HepG2 (cell line): ENCODE measurements around the gene TRABD. TPM values are rescaled to one million over a fixed set of nuclear protein-coding genes. Genes with fewer than 3 reads are reported as not detected.
A peak's percentile ranks its signal among the peaks of the same experiment; 100 is the strongest.

Experiments
- ATF7 ChIP-seq, 2 experiments: fragments of 450-650 bp in 1 of 2; sonication (generic) in 1 of 2; formaldehyde crosslinking in 1 of 2; IDR thresholded peaks; 2 replicates each; pipeline versions ENCODE4 v1.4.0 to v1.6.1; 2016 to 2020; ENCODE audit warnings: antibody characterized with exemption in 1 of 2, mild to moderate bottlenecking in 1 of 2, missing genetic modification reagents in 1 of 2
- CBX5 ChIP-seq: sonication (generic); formaldehyde crosslinking; IDR thresholded peaks from 2 replicates; pipeline ENCODE4 v1.4.0; 2020; ENCODE audit warnings: missing genetic modification reagents, borderline replicate concordance
- CEBPG ChIP-seq: IDR thresholded peaks from 2 replicates; pipeline ENCODE4 v1.6.1; 2016
- CREM ChIP-seq, 2 experiments: sonication (generic) in 1 of 2; formaldehyde crosslinking in 1 of 2; IDR thresholded peaks; 2 replicates each; pipeline versions ENCODE4 v1.4.0 to v1.6.1; 2016 to 2020; ENCODE audit warnings: antibody characterized with exemption in 1 of 2, mild to moderate bottlenecking in 1 of 2, missing genetic modification reagents in 1 of 2
- DPF2 ChIP-seq: sonication (generic); formaldehyde crosslinking; IDR thresholded peaks from 2 replicates; pipeline ENCODE4 v1.4.0; 2020; ENCODE audit warnings: mild to moderate bottlenecking, low read depth, missing genetic modification reagents, borderline replicate concordance
- ETV6 ChIP-seq: sonication (generic); formaldehyde crosslinking; conservative IDR thresholded peaks from 2 replicates; pipeline ENCODE4 v1.4.0; 2020; ENCODE audit warnings: missing genetic modification reagents
- FOXA3 ChIP-seq: IDR thresholded peaks from 2 replicates; pipeline ENCODE4 v1.6.1; 2016; ENCODE audit warnings: missing genetic modification reagents, missing compliant biosample characterization
- MAFG ChIP-seq: sonication (generic); formaldehyde crosslinking; IDR thresholded peaks from 2 replicates; pipeline ENCODE4 v1.5.1; 2020; ENCODE audit warnings: mild to moderate bottlenecking, missing genetic modification reagents
- MAX ChIP-seq: IDR thresholded peaks from 2 replicates; pipeline ENCODE4 v1.6.1; 2012; ENCODE audit warnings: inconsistent platforms
- MLX ChIP-seq: IDR thresholded peaks from 2 replicates; pipeline ENCODE4 v1.6.1; 2016
- MXD4 ChIP-seq: IDR thresholded peaks from 2 replicates; pipeline ENCODE4 v1.6.1; 2016; ENCODE audit warnings: mild to moderate bottlenecking, missing biosample characterization, missing genetic modification reagents
- NONO ChIP-seq, 2 experiments: fragments of 450-650 bp in 1 of 2; sonication (generic) in 1 of 2; formaldehyde crosslinking in 1 of 2; IDR thresholded peaks in 1 of 2; conservative IDR thresholded peaks in 1 of 2; 2 replicates each; pipeline versions ENCODE4 v1.6.1 to v1.8.0; 2017 to 2022; ENCODE audit warnings: mild to moderate bottlenecking in 1 of 2, missing genetic modification reagents in 1 of 2, moderate library complexity in 1 of 2
- NR2F2 ChIP-seq: IDR thresholded peaks from 2 replicates; pipeline ENCODE4 v1.6.1; 2012; ENCODE audit warnings: low read depth, inconsistent platforms, borderline replicate concordance
- PAF1 ChIP-seq: IDR thresholded peaks from 2 replicates; pipeline ENCODE4 v1.6.1; 2016; ENCODE audit warnings: missing genetic modification reagents, missing compliant biosample characterization
- PRDM15 ChIP-seq: sonication (generic); formaldehyde crosslinking; IDR thresholded peaks from 2 replicates; pipeline ENCODE4 v1.4.0; 2020; ENCODE audit warnings: missing genetic modification reagents
- SMAD9 ChIP-seq: sonication (generic); formaldehyde crosslinking; IDR thresholded peaks from 2 replicates; pipeline ENCODE4 v1.5.1; 2020; ENCODE audit warnings: mild to moderate bottlenecking, missing genetic modification reagents
- TBL1XR1 ChIP-seq: fragments of 150-350 bp; IDR thresholded peaks from 2 replicates; pipeline ENCODE4 v1.6.1; 2014; ENCODE audit warnings: borderline replicate concordance, low read length; ENCODE audit not compliant: partially characterized antibody
- TFDP2 ChIP-seq: sonication (generic); formaldehyde crosslinking; IDR thresholded peaks from 2 replicates; pipeline ENCODE4 v1.4.0; 2020; ENCODE audit warnings: missing genetic modification reagents
- YY1 ChIP-seq: IDR thresholded peaks from 2 replicates; pipeline ENCODE4 v1.6.1; 2011; ENCODE audit warnings: low read length, low read depth, moderate library complexity, mild to moderate bottlenecking; ENCODE audit not compliant: insufficient read depth, insufficient replicate concordance
- ZC3H13 ChIP-seq: sonication (generic); formaldehyde crosslinking; IDR thresholded peaks from 2 replicates; pipeline ENCODE4 v1.8.1; 2023; ENCODE audit warnings: mild to moderate bottlenecking, missing genetic modification reagents, moderate library complexity
- ZFP82 ChIP-seq: sonication (generic); formaldehyde crosslinking; IDR thresholded peaks from 2 replicates; pipeline ENCODE4 v1.5.1; 2020; ENCODE audit warnings: mild to moderate bottlenecking, missing genetic modification reagents, borderline replicate concordance
- ZNF550 ChIP-seq: sonication (generic); formaldehyde crosslinking; IDR thresholded peaks from 2 replicates; pipeline ENCODE4 v1.4.0; 2020; ENCODE audit warnings: mild to moderate bottlenecking, missing genetic modification reagents, borderline replicate concordance
- ZNF713 ChIP-seq: sonication (generic); formaldehyde crosslinking; IDR thresholded peaks from 2 replicates; pipeline ENCODE4 v1.4.0; 2020; ENCODE audit warnings: mild to moderate bottlenecking, missing genetic modification reagents
- polyA plus RNA-seq, 8 experiments: library from polyadenylated mRNA; depleted of rRNA in 3 of 8; stranded (reverse) in 7 of 8; unstranded in 1 of 8; fragments of >200 nt; fragmentation: Illumina TruSeq in 4 of 8; extraction: Trizol in 4 of 8; gene quantifications; 2 replicates each; pipeline versions ENCODE4 v1.2.1 to v1.2.3, GENCODE V29; 2011 to 2016; ENCODE audit warnings: low read depth in 4 of 8, missing spikeins in 1 of 8, mixed read lengths in 1 of 8; ENCODE audit not compliant: insufficient read depth in 1 of 8
- total RNA-seq, 5 experiments: library from RNA; depleted of rRNA; stranded (reverse); fragments of >200 nt; fragmentation: Illumina TruSeq; extraction: Trizol; gene quantifications; 2 replicates each; pipeline ENCODE4 v1.2.3, GENCODE V29; 2016; ENCODE audit warnings: low read depth in 1 of 5

The TRABD gene
- total and polyA plus RNA-seq, 2 of the 13 experiments (the other 11 are each of a cell fraction or from before 2014, with no cell fraction given), result 21.5 to 28.9 TPM

GRCh38 chr22:50244420-50245213 lies 58.9 kb downstream of the TRABD start, which contains the start of gene TUBGCP6 (continued):
- peak; percentile 48; the same call in 1 of the 2 replicates for TF ChIP-seq NR2F2
- peak; percentile 69 for TF ChIP-seq MXD4 (CRISPR knock-in tag)
- peak; percentile 48; the same call in 1 of the 2 replicates for TF ChIP-seq CBX5
- peak; percentile 70 for TF ChIP-seq TFDP2 (CRISPR knock-in tag)
- no peak for TF ChIP-seq MAFG (CRISPR knock-in tag)
- no peak for TF ChIP-seq NONO (IDR thresholded peaks at IDR 0.05)
- TF ChIP-seq NONO (CRISPR knock-in tag; conservative IDR thresholded peaks at IDR 0.05), result peak; percentile 87; the same call in 1 of the 2 replicates
- TF ChIP-seq ZNF550 (CRISPR knock-in tag), result 0 out of 2 replicates have a peak, but pooled peaks have one; percentile 53
- peak; percentile 31; the same call in 1 of the 2 replicates for TF ChIP-seq CEBPG (CRISPR knock-in tag)
- TF ChIP-seq PRDM15 (CRISPR knock-in tag), result peak; percentile 32; the same call in 1 of the 2 replicates
- no peak for TF ChIP-seq PAF1
- TF ChIP-seq MAX, result peak; percentile 93
- TF ChIP-seq YY1, result peak; percentile 60
- TF ChIP-seq DPF2 (CRISPR knock-in tag), result no peak
- TF ChIP-seq CREM (IDR thresholded peaks at IDR 0.05), result peak; percentile 99
- peak; percentile 97 for TF ChIP-seq CREM (CRISPR knock-in tag; IDR thresholded peaks at IDR 0.05)
- TF ChIP-seq ETV6 (CRISPR knock-in tag), result peak; percentile 78
- 0 out of 2 replicates have a peak, but pooled peaks have one; percentile 78 for TF ChIP-seq SMAD9 (CRISPR knock-in tag)
- 0 out of 2 replicates have a peak, but pooled peaks have one; percentile 92 for TF ChIP-seq ZNF713 (CRISPR knock-in tag)
- TF ChIP-seq TBL1XR1, result no peak
- TF ChIP-seq FOXA3 (CRISPR knock-in tag), result peak; percentile 53
- 0 out of 2 replicates have a peak, but pooled peaks have one; percentile 7 for TF ChIP-seq ZFP82 (CRISPR knock-in tag)
- TF ChIP-seq ATF7 (IDR thresholded peaks at IDR 0.05), result no peak
- TF ChIP-seq ATF7 (CRISPR knock-in tag; IDR thresholded peaks at IDR 0.05), result peak; percentile 56; the same call in 1 of the 2 replicates
- TF ChIP-seq MLX (CRISPR knock-in tag), result peak; percentile 78; the same call in 1 of the 2 replicates
- peak; percentile 86; the same call in 1 of the 2 replicates for TF ChIP-seq ZC3H13 (CRISPR knock-in tag)
